PFSK-1 (cell line): Measurements from ENCODE around the gene RBM6.

Experiments
- POLR2AphosphoS5 ChIP-seq: IDR thresholded peaks from 2 replicates; pipeline ENCODE4 v1.6.1; 2012; ENCODE audit warnings: low read depth, mild to moderate bottlenecking, control low read depth, low read length, moderate library complexity
- REST ChIP-seq, 2 experiments: IDR thresholded peaks; 2 replicates each; pipeline versions ENCODE4 v1.6.1 to v1.8.0; 2011 to 2012; ENCODE audit warnings: low read depth in 2 of 2, low read length in 2 of 2, control low read depth in 1 of 2, inconsistent platforms in 1 of 2, mild to moderate bottlenecking in 1 of 2, moderate library complexity in 1 of 2; ENCODE audit not compliant: insufficient read depth in 1 of 2
- SIN3A ChIP-seq: IDR thresholded peaks from 2 replicates; pipeline ENCODE4 v1.6.1; 2012; ENCODE audit warnings: mild to moderate bottlenecking, low read length, moderate library complexity, borderline replicate concordance; ENCODE audit not compliant: insufficient read depth

GRCh38 chr3:50068134-50068533 is 128.2 kb downstream of the RBM6 start:
- no peak for TF ChIP-seq SIN3A
- TF ChIP-seq REST (IDR thresholded peaks at IDR 0.05; ENCODE audit: insufficient read depth in 1 of 2, low read depth in 2 of 2, low read length in 2 of 2): no peak
- TF ChIP-seq POLR2AphosphoS5: no peak
